CD4-positive, alpha-beta T cell (primary cell): ENCODE data around the gene UBA1. TPM values are rescaled to one million over a fixed set of nuclear protein-coding genes. Genes with fewer than 3 reads are reported as not detected.
"Not testable (repeated sequence)": the region's sequence is repeated elsewhere in the genome, so short reads cannot be mapped to it uniquely, and the experiment has no call there.

Experiments
- ATAC-seq: fragments of 200-7000 bp; cut with Tn5 transposase; one replicate; pipeline ENCODE4 v1.10.0; 2022; ENCODE audit warnings: mild to moderate bottlenecking; ENCODE audit not compliant: poor library complexity
- CTCF ChIA-PET: fragments of 350-600 bp; sonication (Branson Sonifier 250); formaldehyde crosslinking; loops from one replicate; lab custom pipeline; 2021; ENCODE audit warnings: antibody characterized with exemption, inconsistent platforms; lab: Charles Lee
- POLR2A ChIA-PET: fragments of 350-600 bp; sonication (Branson Sonifier 250); formaldehyde crosslinking; loops from one replicate; lab custom pipeline; 2021; ENCODE audit warnings: antibody characterized with exemption, inconsistent platforms; lab: Charles Lee
- DNase-seq, 14 experiments: peaks; one replicate each; pipeline ENCODE4 v3.0.0-alpha.2; 2013 to 2020; ENCODE audit warnings: mixed read lengths in 2 of 14
- H3K27ac ChIP-seq, 2 donors: one replicate each; pipeline versions ENCODE4 v1.5.1 to v1.7.0; 2013; ENCODE audit warnings: low read length in 2 of 2, low read depth in 1 of 2, mild to moderate bottlenecking in 1 of 2
- H3K27me3 ChIP-seq, 2 experiments: 1 replicate in 1 of 2; 2 replicates in 1 of 2; pipeline versions ENCODE4 v1.6.1 to v1.7.0; 2013; ENCODE audit warnings: low read length in 2 of 2, control low read depth in 1 of 2, mild to moderate bottlenecking in 1 of 2, moderate library complexity in 1 of 2; ENCODE audit not compliant: insufficient read depth in 2 of 2, control insufficient read depth in 1 of 2
- H3K36me3 ChIP-seq: one replicate; pipeline ENCODE4 v1.6.1; 2013; ENCODE audit warnings: low read length, control low read depth; ENCODE audit not compliant: insufficient read depth
- H3K4me1 ChIP-seq: one replicate; pipeline ENCODE4 v1.6.1; 2013; ENCODE audit warnings: low read length, control low read depth; ENCODE audit not compliant: insufficient read depth
- H3K4me3 ChIP-seq: one replicate; pipeline ENCODE4 v1.5.1; 2013; ENCODE audit warnings: mild to moderate bottlenecking, low read length, moderate library complexity
- H3K9me3 ChIP-seq, 2 experiments: 1 replicate in 1 of 2; 2 replicates in 1 of 2; pipeline versions ENCODE4 v1.6.1 to v1.7.0; 2013; ENCODE audit warnings: low read length in 2 of 2, mild to moderate bottlenecking in 2 of 2, control low read depth in 1 of 2, moderate library complexity in 1 of 2; ENCODE audit not compliant: control insufficient read depth in 1 of 2, insufficient read depth in 1 of 2
- H3K27ac Mint-ChIP-seq: one replicate; pipeline ENCODE4 v1.8.0; 2020; ENCODE audit warnings: mixed read lengths
- H3K27me3 Mint-ChIP-seq: one replicate; pipeline ENCODE4 v1.8.0; 2021; ENCODE audit warnings: mixed read lengths
- H3K36me3 Mint-ChIP-seq: one replicate; pipeline ENCODE4 v1.8.0; 2021; ENCODE audit warnings: low read depth, mixed read lengths
- H3K4me1 Mint-ChIP-seq: one replicate; pipeline ENCODE4 v1.8.0; 2021; ENCODE audit warnings: low read depth, mixed read lengths
- H3K4me3 Mint-ChIP-seq: one replicate; pipeline ENCODE4 v1.8.0; 2020; ENCODE audit warnings: mild to moderate bottlenecking, mixed read lengths
- H3K9me3 Mint-ChIP-seq: one replicate; pipeline ENCODE4 v1.8.0; 2020; ENCODE audit warnings: mixed read lengths
- CTCF ChIP-seq: fragments of 200-600 bp; IDR thresholded peaks from one replicate; pipeline ENCODE4 v1.8.0; 2022; ENCODE audit warnings: antibody characterized with exemption, mild to moderate bottlenecking
- intact Hi-C, 2 experiments: fragments of 100-400 bp; cut with DNase I in 1 of 2; cut with micrococcal nuclease in 1 of 2; formaldehyde crosslinking; loops; one replicate each; pipeline versions ENCODE4 v1.15.1 to v1.9.0; 2023 to 2025; cut with DNase I, micrococcal nuclease
- total RNA-seq, 174 experiments: library from RNA in 2 of 174; stranded (reverse) in 2 of 174; gene quantifications; one replicate each; pipeline ENCODE4 v1.2.3 and lab custom pipeline; 2021 to 2026

The UBA1 gene
- total RNA-seq, 2 experiments from 2014 or later = 70.0 to 72.1 TPM

- H3K27ac Mint-ChIP-seq = no peak overlapping the region
- H3K4me1 ChIP-seq = no peaks in the 10 kb centered on the region
- no peaks in the 10 kb centered on the region for H3K9me3 ChIP-seq
- H3K27me3 Mint-ChIP-seq = no peaks in the 10 kb centered on the region
- H3K27me3 ChIP-seq = no peaks in the 10 kb centered on the region
- no peaks in the 10 kb centered on the region for H3K4me1 Mint-ChIP-seq
- no peaks in the 10 kb centered on the region for H3K9me3 Mint-ChIP-seq
- ChIA-PET POLR2A (no interaction called here), CTCF (no interaction called here)
- no peak overlapping the region for H3K4me3 ChIP-seq
- peaks cover 30% of the 10 kb centered on the region for H3K36me3 Mint-ChIP-seq
- peaks cover 14% of the 10 kb centered on the region for H3K36me3 ChIP-seq
- no peak overlapping the region for H3K27ac ChIP-seq
- intact Hi-C loops = no loop called here
- no peak for TF ChIP-seq CTCF
- H3K4me3 Mint-ChIP-seq = no peak overlapping the region
- no peak for ATAC-seq
- no peak for DNase-seq
Observed at GRCh38 chrX:47248576-47248975, 54.9 kb downstream of the UBA1 start.

GRCh38 chrX:47250017-47250347, 56.4 kb downstream of the UBA1 start:
- POLR2A ChIA-PET = interaction anchor here (1.1 kb wide), 1 partner anchor 32 kb away, joined by 5 read pairs; the partner anchor contains the start of gene CDK16
- Histone ChIP-seq H3K9me3 (no peaks in the 10 kb centered on the region), H3K36me3 (peaks cover 9% of the 10 kb centered on the region), H3K4me3 (no peak overlapping the region), H3K27ac (no peak overlapping the region), H3K4me1 (no peaks in the 10 kb centered on the region), H3K27me3 (no peaks in the 10 kb centered on the region)
- no peak for ATAC-seq
- Mint-ChIP-seq H3K4me1 (no peaks in the 10 kb centered on the region), H3K27me3 (no peaks in the 10 kb centered on the region), H3K36me3 (peaks cover 22% of the 10 kb centered on the region), H3K9me3 (no peaks in the 10 kb centered on the region), H3K27ac (no peak overlapping the region), H3K4me3 (no peak overlapping the region)
- no peak for DNase-seq
- intact Hi-C loops = no loop called here
- no peak for TF ChIP-seq CTCF
- CTCF ChIA-PET = no interaction called here

GRCh38 chrX:47257620-47258019, 64.0 kb downstream of the UBA1 start:
- H3K4me3 Mint-ChIP-seq, H3K27ac Mint-ChIP-seq, H3K9me3 Mint-ChIP-seq, H3K27me3 Mint-ChIP-seq, H3K4me3 ChIP-seq, H3K36me3 ChIP-seq, H3K9me3 ChIP-seq, H3K27me3 ChIP-seq, H3K4me1 Mint-ChIP-seq, CTCF ChIA-PET, H3K36me3 Mint-ChIP-seq, intact Hi-C loops, H3K4me1 ChIP-seq, H3K27ac ChIP-seq, ATAC-seq, DNase-seq: not testable (repeated sequence)
- POLR2A ChIA-PET = interaction anchor here (0.6 kb wide), 1 partner anchor 126 kb away, joined by 3 read pairs; no protein-coding TSS in a partner anchor

Other genes starting within 250 kb of the UBA1 start
- not detected for gene RGN, start 115.4 kb upstream of the UBA1 start, total RNA-seq
- 10 to 100 TPM; 50.1 to 53.2 TPM for gene NDUFB11, start 49.1 kb upstream of the UBA1 start, total RNA-seq
- gene RBM10, start 48.6 kb upstream of the UBA1 start, total RNA-seq = 10 to 100 TPM; 27.3 to 29.4 TPM
- gene CDK16, start 24.9 kb downstream of the UBA1 start, total RNA-seq = 100 to 1,000 TPM; 182 to 190 TPM
- 10 to 100 TPM; 62.6 to 66.2 TPM for gene USP11, start 39.2 kb downstream of the UBA1 start, total RNA-seq
- under 1 TPM; 0.47 to 0.50 TPM for gene ZNF157, start 176.7 kb downstream of the UBA1 start, total RNA-seq